Mammary epithelial cell (primary cell): ENCODE measurements around the gene KCNJ1.

Experiments used
- CTCF ChIP-seq, 2 donors: IDR thresholded peaks in 1 of 2; conservative IDR thresholded peaks in 1 of 2; 2 replicates each; pipeline ENCODE4 v1.5.1; 2011 to 2012; ENCODE audit warnings: inconsistent platforms in 2 of 2, low read length in 2 of 2, mild to moderate bottlenecking in 2 of 2, control low read depth in 1 of 2, low read depth in 1 of 2; ENCODE audit not compliant: insufficient read depth in 1 of 2; ENCODE audit errors: extremely low read depth in 1 of 2
- EZH2 ChIP-seq: IDR thresholded peaks from 2 replicates; pipeline ENCODE4 v1.6.1; 2012; ENCODE audit warnings: low read length, inconsistent platforms, borderline replicate concordance

GRCh38 chr11:128846985-128847384 lies 20.1 kb downstream of the KCNJ1 start:
- TF ChIP-seq CTCF (conservative IDR thresholded peaks at IDR 0.05 in 1 of 2, IDR thresholded peaks at IDR 0.05 in 1 of 2; ENCODE audit: extremely low read depth in 1 of 2, insufficient read depth in 1 of 2, low read depth in 1 of 2, low read length in 2 of 2) (no peak), EZH2 (no peak)
